Brain microvascular endothelial cell (primary cell): ENCODE measurements around the gene PMFBP1.

ENCODE experiments used
- DNase-seq: peaks from one replicate; pipeline ENCODE4 v3.0.0-alpha.2; 2020
- H3K27ac ChIP-seq: fragments of 250-450 bp; sonication (Bioruptor Pico); 2 replicates; pipeline ENCODE4 v1.5.1; 2020; ENCODE audit warnings: mild to moderate bottlenecking, moderate library complexity
- H3K27me3 ChIP-seq: fragments of 250-450 bp; sonication (Bioruptor Pico); replicated peaks from 2 replicates; pipeline ENCODE4 v1.5.1; 2020; ENCODE audit warnings: mild to moderate bottlenecking
- H3K36me3 ChIP-seq: fragments of 250-450 bp; sonication (Bioruptor Pico); replicated peaks from 2 replicates; pipeline ENCODE4 v1.5.1; 2020; ENCODE audit warnings: mild to moderate bottlenecking
- H3K4me3 ChIP-seq: 2 replicates; pipeline ENCODE4 v1.5.1; 2011; ENCODE audit warnings: low read depth, mild to moderate bottlenecking, control low read depth, low read length, moderate library complexity
- CTCF ChIP-seq: IDR thresholded peaks from 2 replicates; pipeline ENCODE4 v1.5.1; 2011; ENCODE audit warnings: low read depth, mild to moderate bottlenecking, moderate library complexity, low read length, control low read depth, inconsistent platforms; ENCODE audit errors: missing control alignments
- in situ Hi-C: cut with HindIII; loops from 2 replicates; pipeline ENCODE4 v1.10.0; 2017; ENCODE audit warnings: low sequenced_read_pairs, low pct_ligation_motif_present

The PMFBP1 gene

GRCh38 chr16:72112452-72112792 lies 59.5 kb downstream of the PMFBP1 start:
- H3K4me3 ChIP-seq = no peak overlapping the region
- in situ Hi-C loops = no loop called here
- no peak for DNase-seq
- no peak overlapping the region for H3K27ac ChIP-seq
- peaks cover 58% of the 10 kb centered on the region for H3K36me3 ChIP-seq
- no peak for TF ChIP-seq CTCF
- no peaks in the 10 kb centered on the region for H3K27me3 ChIP-seq

- TF ChIP-seq CTCF = no peak
- H3K36me3 ChIP-seq = peaks cover 61% of the 10 kb centered on the region
Measured at GRCh38 chr16:72111657-72112451, 60.1 kb downstream of the PMFBP1 start.

GRCh38 chr16:72110662-72111615 lies 61.0 kb downstream of the PMFBP1 start:
- no peak for TF ChIP-seq CTCF
- Histone ChIP-seq H3K27me3 (no peaks in the 10 kb centered on the region), H3K4me3 (no peak overlapping the region), H3K27ac (no peak overlapping the region), H3K36me3 (peaks cover 68% of the 10 kb centered on the region)
- in situ Hi-C loops = no loop called here
- DNase-seq = no peak

More at GRCh38 chr16:72111657-72112451, 60.1 kb downstream of the PMFBP1 start:
- Histone ChIP-seq H3K27ac (no peak overlapping the region), H3K27me3 (no peaks in the 10 kb centered on the region), H3K4me3 (no peak overlapping the region)
- no peak for DNase-seq
- in situ Hi-C loops = no loop called here

GRCh38 chr16:72109966-72110530 lies 61.9 kb downstream of the PMFBP1 start:
- no peak for TF ChIP-seq CTCF
- Histone ChIP-seq H3K4me3 (no peak overlapping the region), H3K27me3 (no peaks in the 10 kb centered on the region), H3K27ac (no peak overlapping the region), H3K36me3 (peaks cover 77% of the 10 kb centered on the region)
- in situ Hi-C loops = no loop called here
- DNase-seq = no peak

GRCh38 chr16:72109300-72109699 lies 62.7 kb downstream of the PMFBP1 start:
- no peak overlapping the region for H3K27ac ChIP-seq
- in situ Hi-C loops = no loop called here
- DNase-seq = no peak
- peaks cover 84% of the 10 kb centered on the region for H3K36me3 ChIP-seq
- no peak for TF ChIP-seq CTCF
- no peaks in the 10 kb centered on the region for H3K27me3 ChIP-seq
- H3K4me3 ChIP-seq = no peak overlapping the region
